ENCODE data around the gene HPSE2.

- no peak for TF ChIP-seq CTCF (IDR thresholded peaks at IDR 0.05)
- no peak for TF ChIP-seq EP300 (IDR thresholded peaks at IDR 0.05)
These were observed 277.9 kb downstream of the HPSE2 start for GRCh38 chr10:98957801-98958200.

Measured in sigmoid colon (tissue), 4 donors.